Immature natural killer cell (primary cell): ENCODE data around the gene NOXA1. TPM values are rescaled to one million over a fixed set of nuclear protein-coding genes. Genes with fewer than 3 reads are reported as not detected.

Experiments used
- DNase-seq, 3 donors: peaks; one replicate each; pipeline ENCODE4 v3.0.0; 2022; ENCODE audit warnings: mixed read lengths in 1 of 3
- H3K27ac Mint-ChIP-seq, 6 donors: one replicate each; pipeline ENCODE4 v1.8.0; 2020; ENCODE audit warnings: mixed read lengths in 6 of 6, mild to moderate bottlenecking in 5 of 6, inconsistent platforms in 4 of 6, moderate library complexity in 3 of 6
- H3K27me3 Mint-ChIP-seq, 3 donors: one replicate each; pipeline ENCODE4 v1.8.0; 2020 to 2021; ENCODE audit warnings: low read depth in 3 of 3, mild to moderate bottlenecking in 3 of 3, mixed read lengths in 3 of 3, moderate library complexity in 3 of 3, inconsistent platforms in 1 of 3
- H3K36me3 Mint-ChIP-seq, 3 donors: one replicate each; pipeline ENCODE4 v1.8.0; 2020; ENCODE audit warnings: mixed read lengths in 3 of 3, inconsistent platforms in 2 of 3, mild to moderate bottlenecking in 2 of 3
- H3K4me1 Mint-ChIP-seq, 2 donors: one replicate each; pipeline ENCODE4 v1.8.0; 2020; ENCODE audit warnings: inconsistent platforms in 2 of 2, mild to moderate bottlenecking in 2 of 2, mixed read lengths in 2 of 2, moderate library complexity in 1 of 2
- H3K4me3 Mint-ChIP-seq, 5 donors: one replicate each; pipeline ENCODE4 v1.8.0; 2020; ENCODE audit warnings: mild to moderate bottlenecking in 5 of 5, mixed read lengths in 5 of 5, inconsistent platforms in 3 of 5, moderate library complexity in 3 of 5
- H3K9me3 Mint-ChIP-seq, 6 donors: one replicate each; pipeline ENCODE4 v1.8.0; 2020; ENCODE audit warnings: mild to moderate bottlenecking in 6 of 6, mixed read lengths in 6 of 6, inconsistent platforms in 4 of 6, moderate library complexity in 3 of 6
- polyA plus RNA-seq, 3 donors: library from polyadenylated mRNA; unstranded; fragments of 300-500 nt; fragmentation: Illumina TruSeq; gene quantifications; one replicate each; pipeline ENCODE4 v1.2.3, GENCODE V29; 2021

The NOXA1 gene
- polyA plus RNA-seq, 3 donors from 2014 or later = 1.2 to 2.1 (median 1.4) TPM

GRCh38 chr9:137439158-137439714 is 16.0 kb downstream of the NOXA1 start:
- Mint-ChIP-seq H3K27me3 (peaks cover 1 to 13% (median 5%) of the 10 kb centered on the region in 3 donors), H3K9me3 (no peaks in the 10 kb centered on the region), H3K27ac (no peak overlapping the region), H3K36me3 (peaks cover 0 to 3% (median 0%) of the 10 kb centered on the region in 3 donors), H3K4me3 (peak overlapping the region in 1 of 5 donors; percentile 54), H3K4me1 (peaks cover 6 to 8% of the 10 kb centered on the region in 2 donors)
- DNase-seq = no peak

GRCh38 chr9:137441289-137441934 is 18.2 kb downstream of the NOXA1 start, which contains the start of gene ENTPD8:
Gene ENTPD8, minus strand, starts transcription at chr9:137441357. Its CDS starts 3,072 bp downstream, at chr9:137438285.
- Mint-ChIP-seq H3K27me3 (peaks cover 1 to 16% (median 5%) of the 10 kb centered on the region in 3 donors), H3K4me1 (peaks cover 15 to 16% of the 10 kb centered on the region in 2 donors), H3K36me3 (peaks cover 0 to 3% (median 0%) of the 10 kb centered on the region in 3 donors), H3K9me3 (no peaks in the 10 kb centered on the region), H3K4me3 (peak within 1 kb of the TSS; percentile 57 to 84 (median 77)), H3K27ac (peak within 1 kb of the TSS in 4 of 6 donors; percentile 30 to 70 (median 59))
- DNase-seq = no peak

- Mint-ChIP-seq H3K36me3 (peaks cover 0 to 3% (median 0%) of the 10 kb centered on the region in 3 donors), H3K4me1 (peaks cover 15 to 16% of the 10 kb centered on the region in 2 donors), H3K27ac (peak overlapping the region in 4 of 6 donors; percentile 30 to 70 (median 59)), H3K27me3 (peaks cover 1 to 17% (median 5%) of the 10 kb centered on the region in 3 donors), H3K4me3 (peak overlapping the region; percentile 57 to 84 (median 77)), H3K9me3 (no peaks in the 10 kb centered on the region)
- DNase-seq = no peak
Measured at GRCh38 chr9:137441935-137442321, 18.7 kb downstream of the NOXA1 start.

- no peaks in the 10 kb centered on the region for H3K9me3 Mint-ChIP-seq
- peaks cover 15 to 16% of the 10 kb centered on the region in 2 donors for H3K4me1 Mint-ChIP-seq
- H3K4me3 Mint-ChIP-seq = no peak overlapping the region
- H3K27ac Mint-ChIP-seq = no peak overlapping the region
- peaks cover 7 to 21% (median 7%) of the 10 kb centered on the region in 3 donors for H3K27me3 Mint-ChIP-seq
- peaks cover 0 to 3% (median 0%) of the 10 kb centered on the region in 3 donors for H3K36me3 Mint-ChIP-seq
- no peak for DNase-seq
Measured at GRCh38 chr9:137444106-137444790, 21.1 kb downstream of the NOXA1 start.

- H3K27ac Mint-ChIP-seq = peak overlapping the region in 1 of 6 donors; percentile 57
- H3K4me1 Mint-ChIP-seq = peaks cover 19 to 20% of the 10 kb centered on the region in 2 donors
- H3K36me3 Mint-ChIP-seq = peaks cover 0 to 3% (median 0%) of the 10 kb centered on the region in 3 donors
- H3K27me3 Mint-ChIP-seq = peaks cover 9 to 27% (median 9%) of the 10 kb centered on the region in 3 donors
- DNase-seq = peak; percentile 75 to 81 (median 75)
- H3K9me3 Mint-ChIP-seq = no peaks in the 10 kb centered on the region
- H3K4me3 Mint-ChIP-seq = peak overlapping the region in 1 of 5 donors; percentile 1
Measured at GRCh38 chr9:137445275-137445807, 22.1 kb downstream of the NOXA1 start.

- Mint-ChIP-seq H3K4me3 (no peak overlapping the region), H3K27ac (no peak overlapping the region), H3K36me3 (peaks cover 0 to 3% (median 0%) of the 10 kb centered on the region in 3 donors), H3K27me3 (peaks cover 9 to 27% (median 10%) of the 10 kb centered on the region in 3 donors), H3K9me3 (no peaks in the 10 kb centered on the region), H3K4me1 (peaks cover 25% of the 10 kb centered on the region in 2 donors)
- DNase-seq = no peak
Measured at GRCh38 chr9:137445930-137446431, 22.8 kb downstream of the NOXA1 start.

GRCh38 chr9:137446851-137447471 is 23.8 kb downstream of the NOXA1 start:
- Mint-ChIP-seq H3K36me3 (peaks cover 0 to 1% (median 0%) of the 10 kb centered on the region in 3 donors), H3K4me3 (no peak overlapping the region), H3K4me1 (peaks cover 27 to 30% of the 10 kb centered on the region in 2 donors), H3K27me3 (peaks cover 8 to 26% (median 10%) of the 10 kb centered on the region in 3 donors), H3K9me3 (no peaks in the 10 kb centered on the region), H3K27ac (peak overlapping the region in 3 of 6 donors; percentile 40 to 50 (median 49))
- no peak for DNase-seq

GRCh38 chr9:137447722-137448601 is 24.8 kb downstream of the NOXA1 start:
- no peak for DNase-seq
- H3K4me1 Mint-ChIP-seq = peaks cover 33 to 35% of the 10 kb centered on the region in 2 donors
- no peaks in the 10 kb centered on the region for H3K36me3 Mint-ChIP-seq
- H3K27ac Mint-ChIP-seq = no peak overlapping the region
- H3K27me3 Mint-ChIP-seq = peaks cover 6 to 19% (median 16%) of the 10 kb centered on the region in 3 donors
- H3K9me3 Mint-ChIP-seq = no peaks in the 10 kb centered on the region
- H3K4me3 Mint-ChIP-seq = no peak overlapping the region

GRCh38 chr9:137448602-137448962 is 25.4 kb downstream of the NOXA1 start:
- Mint-ChIP-seq H3K27ac (no peak overlapping the region), H3K4me3 (no peak overlapping the region), H3K36me3 (no peaks in the 10 kb centered on the region), H3K27me3 (peaks cover 6 to 16% (median 15%) of the 10 kb centered on the region in 3 donors), H3K9me3 (no peaks in the 10 kb centered on the region), H3K4me1 (peaks cover 34 to 36% of the 10 kb centered on the region in 2 donors)
- DNase-seq = no peak

GRCh38 chr9:137449081-137449844 is 26.1 kb downstream of the NOXA1 start:
- Mint-ChIP-seq H3K4me1 (peaks cover 37 to 39% of the 10 kb centered on the region in 2 donors), H3K36me3 (no peaks in the 10 kb centered on the region), H3K9me3 (no peaks in the 10 kb centered on the region), H3K27me3 (peaks cover 6 to 16% (median 15%) of the 10 kb centered on the region in 3 donors), H3K27ac (no peak overlapping the region), H3K4me3 (no peak overlapping the region)
- no peak for DNase-seq

GRCh38 chr9:137449931-137450538 is 26.8 kb downstream of the NOXA1 start:
- Mint-ChIP-seq H3K9me3 (no peaks in the 10 kb centered on the region), H3K4me3 (peak overlapping the region in 2 of 5 donors; percentile 1 to 62), H3K4me1 (peaks cover 33 to 38% of the 10 kb centered on the region in 2 donors), H3K27ac (peak overlapping the region in 4 of 6 donors; percentile 32 to 73 (median 60)), H3K36me3 (no peaks in the 10 kb centered on the region), H3K27me3 (peaks cover 8 to 16% (median 15%) of the 10 kb centered on the region in 3 donors)
- peak; percentile 44 to 48 (median 48) for DNase-seq
